ENCODE measurements around the gene RNF113B.
A peak's percentile ranks its signal among the peaks of the same experiment; 100 is the strongest.

RNF113B gene

DNA sequence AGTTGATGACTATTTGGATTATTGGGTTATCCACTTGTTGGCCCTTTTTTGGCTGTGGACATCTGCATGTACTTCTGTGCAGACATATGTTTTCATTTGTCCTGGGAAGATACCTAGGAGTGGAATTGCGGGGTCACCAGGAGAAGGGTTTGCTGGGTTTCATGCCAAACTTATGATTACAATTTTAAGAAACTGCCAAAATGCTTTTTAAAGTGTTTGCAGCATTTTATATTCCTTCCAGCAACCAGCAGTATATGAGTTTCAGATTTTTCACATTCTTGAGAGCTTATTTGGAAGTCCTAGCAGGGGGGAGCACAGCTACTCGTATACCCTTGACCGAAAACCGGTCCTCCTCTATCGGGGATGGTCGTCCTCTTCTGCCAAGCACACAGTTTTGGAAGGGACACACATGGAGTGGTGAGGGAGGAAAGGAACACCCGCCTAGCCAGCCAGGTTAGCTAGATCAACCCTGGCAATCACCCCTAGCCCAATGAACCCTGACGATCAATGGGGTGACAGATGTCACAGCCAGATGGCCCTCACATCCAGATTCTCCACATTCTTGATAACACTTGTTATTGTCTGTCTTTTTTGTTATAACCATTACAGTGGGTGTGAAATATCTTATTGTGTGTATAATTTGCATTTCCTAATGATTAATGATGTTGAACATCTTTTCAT, 26.7 kb upstream of the RNF113B start:
- DNase-seq: no peak

DNA sequence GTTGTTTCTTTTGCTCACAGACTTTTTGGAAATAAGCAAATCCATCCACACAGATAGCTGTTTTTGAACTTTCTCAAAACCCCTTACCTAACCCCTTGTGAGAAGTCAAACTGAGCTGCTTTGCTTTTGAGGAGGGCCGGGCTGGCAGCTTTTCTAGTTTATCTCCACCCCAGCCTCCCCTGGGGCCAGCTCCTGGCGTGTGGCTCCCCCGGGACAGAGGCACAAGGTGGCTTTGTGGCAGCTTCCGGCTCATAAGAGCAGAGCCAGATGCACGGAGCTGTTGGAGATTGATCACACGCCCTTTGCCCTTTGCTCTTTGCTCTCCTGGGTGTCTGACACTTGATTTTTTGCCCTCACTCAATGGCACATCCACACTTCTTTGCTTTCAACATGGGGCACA, 24.9 kb upstream of the RNF113B start:
- DNase-seq: no peak

- DNase-seq: no peak
Observed at GRCh38 chr13:98201189-98201588, 24.1 kb upstream of the RNF113B start.

DNA sequence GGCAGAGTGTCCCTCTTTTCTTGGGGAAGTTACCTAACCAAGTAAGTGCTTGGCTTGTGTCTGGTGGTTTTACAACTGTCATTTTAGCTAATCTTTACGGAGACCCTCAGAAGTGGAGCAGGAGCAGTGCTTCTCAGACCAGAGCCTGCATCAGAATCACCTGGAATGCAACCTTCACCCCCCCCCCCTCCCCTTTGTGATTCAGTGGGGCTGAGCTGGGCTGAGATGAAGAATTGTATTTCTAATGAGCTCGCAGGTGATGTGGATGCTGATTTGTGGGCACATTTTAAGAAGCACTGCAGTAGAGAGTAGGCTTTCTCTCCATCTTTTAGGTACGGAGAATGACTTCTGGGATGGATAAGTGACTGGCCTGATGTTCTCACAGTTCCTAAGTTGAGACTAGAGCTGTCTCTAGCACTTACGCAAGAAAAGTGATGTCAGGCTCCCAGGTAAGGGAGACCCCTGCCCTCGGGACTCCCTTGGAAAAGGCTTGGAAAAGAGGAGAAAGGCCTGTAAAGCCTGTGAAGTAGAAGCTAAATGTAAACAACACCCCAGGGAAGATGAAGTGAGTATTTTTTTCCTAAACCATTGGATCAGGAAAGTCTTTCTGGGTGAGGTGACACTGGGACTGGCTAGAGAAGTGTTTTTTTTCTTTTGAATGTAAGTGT, 23.3 kb upstream of the RNF113B start:
- DNase-seq: no peak

DNA sequence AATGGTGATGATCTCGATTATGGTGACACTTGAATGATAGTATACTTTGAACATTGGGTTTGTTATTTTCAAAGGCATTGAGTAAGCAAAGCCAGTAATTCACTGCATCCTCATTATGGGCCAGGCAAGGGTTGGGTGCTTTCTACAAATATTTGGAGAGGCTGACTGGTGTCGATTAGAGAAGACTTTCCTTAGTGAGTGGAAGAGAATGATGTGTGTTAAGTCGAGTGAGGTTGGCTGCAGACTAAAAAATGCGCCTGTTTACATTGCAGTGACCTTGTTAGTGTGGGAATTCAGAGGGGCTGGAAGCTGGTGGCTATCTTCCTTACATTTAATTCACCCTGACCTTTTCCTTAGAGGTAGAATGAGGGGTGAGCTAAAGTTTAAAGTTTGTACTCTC, 22.4 kb upstream of the RNF113B start:
- DNase-seq: no peak

GRCh38 chr13:98198683-98199082, 21.6 kb upstream of the RNF113B start:
- no peak for DNase-seq

DNA sequence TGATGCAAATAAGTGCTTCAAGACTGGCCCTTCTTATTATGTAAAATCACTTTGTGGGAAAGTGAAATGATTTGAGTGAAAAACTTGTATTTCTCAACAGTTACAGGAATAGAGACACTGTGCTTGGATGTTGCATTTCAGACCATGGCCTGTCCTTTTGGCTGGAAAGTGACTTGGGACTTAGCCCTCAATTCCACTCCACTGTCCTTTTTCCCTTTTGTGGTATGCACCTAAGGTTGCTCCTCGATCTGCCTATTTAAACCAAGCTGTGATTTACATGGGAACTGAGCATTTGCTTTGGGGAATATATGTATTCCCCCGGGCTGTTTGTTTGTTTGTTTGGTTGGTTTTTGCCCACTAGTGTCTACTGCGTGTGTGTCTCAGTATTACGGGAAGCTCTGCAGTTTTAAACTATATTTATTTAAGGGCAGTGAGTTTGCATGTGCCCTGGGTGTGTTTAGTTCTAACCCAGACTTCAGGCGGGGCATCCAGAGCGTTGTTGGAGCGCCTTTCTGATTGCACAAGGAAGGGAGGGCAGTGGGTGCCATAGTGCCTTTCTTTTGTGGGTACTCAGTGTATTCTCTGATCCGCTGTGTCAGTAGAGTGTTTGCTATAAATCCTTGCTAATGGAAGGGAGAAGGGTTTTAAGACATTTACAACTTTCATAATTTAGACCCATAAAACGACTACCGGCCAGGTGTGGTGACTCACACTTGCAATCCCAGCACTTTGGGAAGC, 18.2 kb upstream of the RNF113B start:
- DNase-seq: no peak

GRCh38 chr13:98192008-98192407, 14.9 kb upstream of the RNF113B start:
- DNase-seq: no peak

DNA sequence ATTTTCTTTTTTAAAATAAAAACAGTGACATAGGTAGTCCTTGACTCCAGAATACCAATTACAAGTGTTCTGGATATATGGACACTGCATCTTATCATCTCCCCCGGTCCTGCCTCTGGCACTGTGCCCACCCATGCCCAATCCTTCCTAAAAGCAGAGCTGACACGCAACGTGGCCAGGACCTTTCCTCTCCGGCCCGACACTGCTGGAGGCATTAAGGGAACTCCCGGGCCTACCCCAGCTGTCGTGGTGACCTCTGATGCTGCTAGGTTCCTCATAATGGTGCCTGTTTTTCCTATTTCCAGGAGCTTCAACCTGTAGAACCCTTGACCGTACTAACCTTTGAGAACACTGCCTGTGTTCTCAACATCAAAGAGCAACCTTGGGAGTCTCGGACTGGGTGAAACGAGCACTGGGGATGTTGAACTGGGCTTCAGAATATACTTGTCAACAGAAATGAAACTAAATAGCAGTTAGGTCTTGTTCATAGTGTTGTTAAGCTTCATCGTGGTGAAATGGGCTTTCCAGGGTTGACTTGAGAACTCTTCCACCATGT, 13.9 kb upstream of the RNF113B start:
- no peak for DNase-seq

- DNase-seq: peak; percentile 10
Observed at GRCh38 chr13:98189841-98190505, 12.9 kb upstream of the RNF113B start.

DNA sequence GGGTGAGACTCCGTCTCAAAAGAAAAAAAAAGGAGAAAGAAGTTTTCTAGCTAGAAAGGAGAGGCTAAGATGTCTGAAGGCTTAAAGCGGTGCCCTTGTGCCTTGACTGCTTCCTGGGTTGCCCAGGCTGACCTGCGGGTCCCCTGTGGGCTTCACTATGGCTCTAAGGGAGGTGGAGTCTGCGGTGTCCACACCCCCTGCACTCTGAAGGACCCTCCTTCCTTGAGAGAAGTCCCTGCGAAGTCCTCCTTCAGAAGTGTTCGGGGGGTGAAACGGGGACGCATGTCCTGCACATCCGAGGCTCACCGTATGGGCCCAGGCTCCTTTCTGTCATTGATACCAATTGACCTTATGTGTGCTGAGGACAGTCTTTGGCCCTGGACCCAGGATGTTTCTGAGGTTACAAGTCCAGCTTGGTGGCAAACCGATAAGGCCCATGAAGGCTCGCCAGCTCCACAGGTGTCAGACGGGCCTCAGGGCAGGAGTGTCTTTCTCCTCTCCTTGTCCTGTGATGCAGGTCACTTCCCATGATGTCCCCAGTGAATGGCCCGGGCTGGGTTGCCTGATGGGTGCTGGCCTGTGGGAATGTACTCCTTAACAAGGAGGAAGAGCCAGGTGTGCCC, 11.6 kb upstream of the RNF113B start:
- DNase-seq: no peak

DNA sequence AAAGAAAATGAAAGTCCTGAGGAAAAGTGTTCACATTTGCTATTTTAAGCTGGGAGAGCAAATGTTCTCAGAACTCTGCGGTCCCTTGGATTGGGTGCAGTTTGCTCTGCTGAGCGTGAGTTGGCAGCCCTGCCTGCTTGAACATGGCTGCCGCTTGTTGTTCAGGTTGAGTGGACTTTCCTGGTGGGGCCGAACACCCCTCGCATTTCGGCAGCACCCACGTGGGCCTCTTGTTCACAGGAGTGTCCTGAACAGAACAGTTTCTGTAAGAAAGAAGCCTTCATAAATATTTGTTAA, 10.8 kb upstream of the RNF113B start:
- DNase-seq: no peak

GRCh38 chr13:98187155-98187964, 10.3 kb upstream of the RNF113B start:
- no peak for DNase-seq

- DNase-seq: no peak
Observed at GRCh38 chr13:98184792-98185191, 7.7 kb upstream of the RNF113B start.

GRCh38 chr13:98182589-98182988, 5.5 kb upstream of the RNF113B start:
- no peak for DNase-seq

DNA sequence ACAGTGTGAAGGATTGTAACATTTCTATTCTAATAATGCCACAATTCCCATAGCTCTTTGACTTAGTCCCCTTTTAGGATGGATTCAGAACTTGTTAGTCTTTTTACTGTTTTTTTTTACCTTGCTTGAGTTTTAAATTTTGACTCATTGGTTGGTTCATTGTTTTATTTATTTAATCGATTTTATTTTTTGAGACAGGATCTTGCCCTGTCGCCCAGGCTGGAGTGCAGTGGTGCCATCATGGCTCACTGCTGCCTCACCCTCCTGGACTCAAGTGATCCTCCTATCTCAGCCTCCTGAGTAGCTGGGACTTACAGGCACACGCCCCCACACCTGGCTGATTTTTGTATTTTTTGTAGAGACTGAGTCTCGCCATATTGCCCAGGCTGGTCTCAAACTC, 5.1 kb upstream of the RNF113B start:
- no peak for DNase-seq

DNA sequence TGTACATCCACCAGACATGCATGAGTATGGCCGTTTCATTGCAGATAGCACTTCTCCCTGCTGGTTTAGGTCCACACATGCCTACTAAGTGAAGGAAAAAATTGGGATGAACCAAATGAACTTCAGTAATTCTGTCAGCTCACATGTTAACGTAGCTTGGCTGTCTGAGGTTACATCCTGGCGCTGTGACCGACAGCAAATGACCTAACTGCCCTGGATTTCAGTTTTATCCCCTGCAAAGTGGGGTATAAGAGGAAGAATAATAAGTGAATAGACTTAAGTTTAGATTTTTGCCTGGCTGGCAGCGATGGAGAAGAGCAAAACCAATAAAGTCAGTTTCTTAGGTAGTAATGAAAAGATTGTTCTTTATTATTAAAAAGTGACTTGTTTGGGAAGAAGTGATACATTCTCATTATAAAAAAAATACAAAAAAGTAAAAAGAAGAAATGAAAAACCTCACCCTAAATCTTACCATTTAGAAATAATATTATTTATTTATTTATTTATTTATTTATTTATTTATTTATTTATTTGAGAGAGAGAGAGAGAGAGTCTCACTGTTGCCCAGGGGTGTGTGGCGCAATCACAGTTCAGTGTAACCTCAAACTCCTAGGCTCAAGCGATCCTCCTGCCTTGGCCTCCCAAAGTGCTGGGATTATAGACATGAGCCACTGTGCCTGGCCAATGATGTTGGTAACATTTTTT, 4.2 kb upstream of the RNF113B start:
- no peak for DNase-seq

DNA sequence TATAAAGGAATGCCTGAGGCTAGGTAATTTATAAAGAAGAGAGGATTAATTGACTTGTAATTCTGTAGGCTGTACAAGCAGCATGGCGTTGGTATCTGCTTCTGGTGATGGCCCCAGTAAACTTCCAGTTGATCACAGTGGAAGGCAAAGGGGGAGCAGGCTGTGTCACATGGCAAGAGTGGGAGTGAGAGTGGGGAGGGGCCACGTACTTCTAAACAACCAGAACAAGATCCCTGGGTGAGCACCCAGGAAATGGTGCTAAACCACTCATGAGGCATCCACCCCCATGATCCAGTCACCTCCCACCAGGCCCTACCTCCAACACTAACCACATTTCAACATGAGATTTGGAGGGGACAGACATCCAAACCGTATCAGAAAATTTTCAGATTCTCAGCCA, 3.0 kb upstream of the RNF113B start:
- no peak for DNase-seq

- DNase-seq: no peak
Observed at GRCh38 chr13:98175823-98176222, 1.2 kb downstream of the RNF113B start.

- no peak for DNase-seq
Observed at GRCh38 chr13:98175043-98175442, 2.0 kb downstream of the RNF113B start.

DNA sequence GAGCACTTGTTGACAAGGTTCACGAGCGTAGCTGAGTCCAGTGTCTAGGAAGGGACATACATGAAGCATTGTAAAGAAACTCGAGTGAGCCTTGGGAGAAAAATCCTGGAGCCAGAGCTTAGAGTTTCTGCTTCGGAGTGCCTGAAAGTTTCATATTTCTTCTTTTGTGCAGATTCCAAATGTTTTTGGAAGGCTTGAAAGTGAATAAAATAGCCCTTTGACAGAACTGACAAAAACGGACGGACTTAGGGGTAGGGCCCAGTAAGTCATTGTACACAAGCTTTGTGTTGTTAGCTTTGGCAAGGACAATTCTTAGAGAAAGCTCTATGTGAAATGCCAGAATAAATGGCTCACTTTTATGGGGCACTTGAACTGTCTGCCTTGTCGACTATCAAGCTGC, 2.8 kb downstream of the RNF113B start:
- DNase-seq: no peak
